HG03342 (cell line): ENCODE measurements around the gene SEPHS2.
A peak's percentile ranks its signal among the peaks of the same experiment; 100 is the strongest.
"Not testable (repeated sequence)": the region's sequence is repeated elsewhere in the genome, so short reads cannot be mapped to it uniquely, and the experiment has no call there.

Source experiments
- ATAC-seq: cut with Tn5 transposase; IDR thresholded peaks from one replicate; pipeline ENCODE4 v1.9.1; 2021; ENCODE audit warnings: mild to moderate bottlenecking, moderate library complexity; ENCODE audit not compliant: unreplicated experiment

Gene SEPHS2

GRCh38 chr16:30445408-30446202 is at the start of gene SEPHS2:
Gene SEPHS2, minus strand, starts transcription at chr16:30445874. Its CDS starts 147 bp downstream, at chr16:30445727.
- ATAC-seq, result peak; percentile 80

DNA sequence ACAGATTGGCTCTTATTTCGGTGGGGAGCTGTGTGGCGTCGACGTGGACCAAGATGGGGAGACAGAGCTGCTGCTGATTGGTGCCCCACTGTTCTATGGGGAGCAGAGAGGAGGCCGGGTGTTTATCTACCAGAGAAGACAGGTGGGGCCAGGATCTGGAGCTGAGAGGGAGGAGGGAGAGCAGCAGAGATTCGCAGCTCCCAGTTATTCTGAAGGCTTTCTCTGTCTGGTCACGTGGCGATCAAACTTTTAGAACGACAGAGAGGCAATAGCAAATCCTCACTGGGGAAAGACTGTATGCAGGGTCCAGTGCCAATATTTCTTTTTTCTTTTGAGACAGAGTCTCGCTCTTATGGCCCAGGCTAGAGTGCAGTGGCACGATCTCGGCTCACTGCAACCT is 49.0 kb upstream of the SEPHS2 start:
- ATAC-seq, result no peak

GRCh38 chr16:30493941-30494488 is 48.3 kb upstream of the SEPHS2 start:
- ATAC-seq, result no peak

DNA sequence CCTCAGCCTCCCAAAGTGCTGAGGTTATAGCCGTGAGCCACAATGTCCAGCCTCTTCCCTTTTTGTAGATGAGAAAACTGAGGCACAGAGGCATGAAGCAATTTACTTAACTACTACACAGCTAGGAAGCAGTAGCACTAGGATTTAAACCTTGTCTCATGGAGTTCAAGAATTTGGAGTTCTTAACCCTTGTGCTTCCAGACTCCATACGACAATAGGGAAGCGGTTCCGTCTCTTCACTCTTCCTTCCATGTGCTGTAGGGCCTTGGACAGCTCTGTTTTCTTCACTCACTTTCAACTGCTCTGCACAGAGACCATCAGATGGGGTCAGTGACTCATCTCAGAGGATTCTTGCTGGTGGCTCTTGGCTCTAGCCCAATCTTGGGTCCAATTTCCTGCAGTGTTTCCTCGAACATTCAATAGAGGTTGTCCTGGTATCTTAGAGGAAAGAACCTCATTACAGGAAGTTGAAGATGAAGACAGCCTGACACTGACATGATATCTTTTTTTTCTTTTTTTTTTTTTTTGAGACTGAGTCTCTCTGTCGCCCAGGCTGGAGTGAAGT is 46.2 kb upstream of the SEPHS2 start:
- ATAC-seq, result no peak

DNA sequence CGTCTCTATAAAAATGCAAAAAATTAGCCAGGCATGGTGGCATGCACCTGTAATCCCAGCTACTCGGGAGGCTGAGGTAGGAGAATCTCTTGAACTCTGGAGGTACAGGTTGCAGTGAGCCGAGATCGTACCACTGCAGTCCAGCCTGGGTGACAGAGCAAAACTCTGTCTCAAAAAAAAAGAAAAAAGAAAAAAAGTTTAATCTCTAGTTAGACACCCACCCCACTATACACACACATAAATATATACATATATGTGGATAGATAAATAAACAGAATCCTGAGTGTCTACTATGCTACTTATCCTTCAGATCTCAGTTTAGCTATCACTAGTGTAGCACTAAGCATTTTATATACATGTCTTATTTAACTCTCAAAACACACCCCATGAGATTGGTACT is 45.6 kb upstream of the SEPHS2 start:
- no peak for ATAC-seq

- no peak for ATAC-seq
These were observed 44.5 kb upstream of the SEPHS2 start for GRCh38 chr16:30490210-30490609.

DNA sequence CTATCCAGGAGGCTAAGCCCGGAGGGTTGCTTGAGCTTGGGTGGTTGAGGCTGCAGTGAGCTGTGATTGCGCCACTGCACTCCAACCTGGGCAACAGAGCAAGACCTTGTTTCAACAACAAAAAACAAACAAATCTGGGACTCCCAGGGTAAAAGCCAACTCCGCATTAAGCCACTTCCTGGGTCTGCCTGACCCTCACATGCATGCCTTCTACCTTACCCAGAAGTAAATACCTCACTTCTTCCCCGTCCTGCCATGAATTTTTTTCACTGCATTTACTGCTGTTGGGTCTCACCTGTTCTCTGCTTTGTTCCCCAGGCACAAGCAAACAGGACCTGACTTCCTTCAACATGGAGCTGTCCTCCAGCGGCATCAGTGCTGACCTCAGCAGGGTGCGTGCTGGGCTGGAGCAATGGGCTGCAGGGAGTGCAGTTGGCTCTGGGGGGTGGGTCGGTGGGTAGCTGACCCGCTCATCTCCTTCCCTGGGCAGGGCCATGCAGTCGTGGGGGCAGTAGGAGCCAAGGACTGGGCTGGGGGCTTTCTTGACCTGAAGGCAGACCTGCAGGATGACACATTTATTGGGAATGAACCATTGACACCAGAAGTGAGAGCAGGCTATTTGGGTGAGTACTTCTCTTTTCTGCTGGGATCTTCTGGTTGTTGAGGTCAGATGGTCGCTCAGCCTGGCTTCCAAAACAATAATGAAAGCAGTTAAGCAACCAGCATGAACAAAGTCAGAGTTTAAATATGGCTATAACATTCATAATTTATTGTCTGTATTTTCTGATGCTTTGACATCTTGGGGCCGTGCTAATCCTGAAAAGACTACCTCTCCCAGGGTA is 43.3 kb upstream of the SEPHS2 start:
- no peak for ATAC-seq

DNA sequence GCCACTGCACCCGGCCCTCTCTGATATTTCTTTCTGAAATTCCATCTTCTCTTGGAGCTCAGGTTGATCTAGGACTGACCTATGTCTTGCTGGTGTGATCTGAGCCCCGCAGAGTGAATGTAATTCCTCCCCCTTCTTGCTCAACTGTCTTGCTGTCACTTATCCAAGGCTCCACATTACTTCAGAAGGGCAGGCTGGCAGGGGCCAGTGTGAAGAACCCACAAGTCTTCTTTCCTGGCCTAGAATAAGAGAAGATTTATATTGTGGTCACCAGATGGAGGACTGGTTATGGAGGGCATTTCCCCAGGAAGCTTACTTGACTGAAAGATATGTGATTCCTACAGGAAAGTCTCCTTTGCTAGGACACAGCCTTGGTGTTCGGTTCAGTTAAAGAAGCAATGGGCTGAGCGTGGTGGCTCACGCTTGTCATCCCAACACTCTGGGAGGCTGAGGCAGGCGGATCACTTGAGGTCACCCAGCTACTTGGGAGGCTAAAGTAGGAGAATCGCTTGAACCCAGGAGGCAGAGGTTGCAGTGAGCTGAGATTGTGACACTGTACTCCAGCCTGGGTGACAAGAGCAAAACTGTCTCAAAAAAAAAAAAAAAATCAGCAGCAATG is 40.3 kb upstream of the SEPHS2 start:
- no peak for ATAC-seq

DNA sequence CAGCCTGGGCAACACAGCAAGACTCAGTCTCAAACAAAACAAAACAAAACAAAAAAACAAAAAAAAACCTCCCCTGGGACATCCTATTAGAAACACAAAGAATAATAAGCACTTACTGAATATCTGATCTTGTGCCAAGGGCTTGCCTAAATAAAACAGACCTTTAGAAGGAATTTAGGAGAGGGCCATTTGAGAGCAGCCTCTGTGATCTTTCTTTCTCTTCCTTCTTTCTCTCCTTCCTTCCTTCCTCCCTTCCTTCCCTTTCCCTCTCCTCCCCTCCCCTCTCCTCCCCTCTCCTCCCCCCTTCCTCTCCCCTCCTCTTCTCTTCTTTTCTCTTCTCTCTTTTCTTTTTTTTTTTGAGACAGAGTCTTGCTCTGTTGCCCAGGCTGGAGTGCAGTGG is 39.2 kb upstream of the SEPHS2 start:
- ATAC-seq, result no peak

- ATAC-seq, result no peak
These were observed 36.7 kb upstream of the SEPHS2 start for GRCh38 chr16:30482366-30482765.

DNA sequence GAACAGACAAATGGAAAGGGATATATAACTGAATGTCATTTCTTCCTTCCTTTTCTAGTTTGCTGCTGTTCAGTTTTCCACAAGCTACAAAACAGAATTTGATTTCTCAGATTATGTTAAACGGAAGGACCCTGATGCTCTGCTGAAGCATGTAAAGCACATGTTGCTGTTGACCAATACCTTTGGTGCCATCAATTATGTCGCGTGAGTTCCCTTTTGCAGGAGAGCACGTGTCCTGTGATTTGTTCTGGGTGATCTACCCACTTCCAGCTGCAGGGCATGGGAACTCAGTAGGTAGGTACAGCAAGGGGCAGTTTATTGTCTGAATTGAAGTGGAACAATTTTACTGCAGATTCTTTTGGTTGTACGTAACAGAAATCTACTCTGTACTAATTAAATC is 35.7 kb upstream of the SEPHS2 start:
- no peak for ATAC-seq

DNA sequence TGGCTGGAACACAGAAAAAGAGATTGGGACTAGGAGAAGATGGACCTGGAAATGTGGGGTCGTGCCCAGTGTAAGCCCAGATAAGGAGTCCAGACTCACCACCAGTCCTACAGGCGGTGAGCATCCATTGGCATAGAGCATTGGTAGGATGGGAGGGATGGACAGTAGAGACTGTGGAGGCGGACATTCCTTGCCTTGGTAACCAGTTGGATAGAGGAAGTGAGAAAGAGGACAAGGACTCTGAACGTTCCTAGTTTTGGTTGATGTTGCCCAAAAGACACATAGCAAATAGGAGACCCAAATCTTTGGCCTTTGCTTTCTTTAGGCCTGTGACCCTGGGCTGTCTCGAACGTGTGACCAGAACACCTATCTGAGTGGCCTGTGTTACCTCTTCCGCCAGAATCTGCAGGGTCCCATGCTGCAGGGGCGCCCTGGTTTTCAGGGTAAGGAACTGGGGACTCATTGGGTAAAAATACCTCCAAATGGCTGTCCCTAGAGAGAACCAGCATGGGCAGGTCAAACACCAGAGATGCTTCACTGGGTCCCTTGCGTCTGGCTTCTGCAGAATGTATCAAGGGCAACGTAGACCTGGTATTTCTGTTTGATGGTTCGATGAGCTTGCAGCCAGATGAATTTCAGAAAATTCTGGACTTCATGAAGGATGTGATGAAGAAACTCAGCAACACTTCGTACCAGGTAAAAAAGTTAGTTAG is 33.2 kb upstream of the SEPHS2 start:
- no peak for ATAC-seq

DNA sequence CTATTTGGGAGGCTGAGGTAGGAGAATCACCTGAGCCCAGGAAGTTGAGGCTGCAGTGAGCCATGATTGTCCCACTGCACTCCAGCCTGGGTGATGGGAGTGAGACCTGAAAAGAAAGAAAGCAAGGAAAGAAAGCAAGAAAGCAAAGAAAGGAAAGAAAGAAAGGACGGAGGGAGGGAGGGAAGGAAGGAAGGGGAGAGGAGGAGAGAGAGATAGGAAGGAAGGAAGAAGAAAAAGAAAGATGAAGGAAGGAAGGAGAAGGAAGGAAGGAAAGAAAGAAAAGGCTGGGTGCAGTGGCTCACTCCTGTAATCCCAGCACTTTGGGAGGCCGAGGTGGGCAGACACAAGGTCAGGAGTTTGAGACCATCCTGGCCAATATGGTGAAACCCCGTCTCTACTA is 32.1 kb upstream of the SEPHS2 start:
- not testable (repeated sequence) for ATAC-seq

DNA sequence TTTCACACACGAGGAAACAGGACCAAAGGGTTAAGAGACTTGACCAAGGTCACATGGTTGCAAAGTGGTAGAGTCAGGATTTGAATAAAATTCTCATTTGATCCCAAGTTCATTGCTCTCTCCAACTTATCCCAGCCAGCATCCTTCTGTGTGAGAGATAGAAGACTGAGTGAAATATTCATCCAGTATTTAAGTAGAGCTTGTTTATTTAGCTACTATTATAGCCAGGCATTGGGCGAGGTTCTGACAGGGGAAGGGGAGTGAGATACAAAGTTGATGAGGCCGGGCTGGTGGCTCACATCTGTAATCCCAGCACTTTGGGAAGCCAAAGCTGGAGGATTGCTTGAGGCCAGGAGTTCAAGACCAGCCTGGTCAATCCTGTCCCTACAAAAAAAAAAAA is 31.3 kb upstream of the SEPHS2 start:
- no peak for ATAC-seq

GRCh38 chr16:30474684-30475083 is 29.0 kb upstream of the SEPHS2 start:
- ATAC-seq, result no peak

GRCh38 chr16:30474074-30474452 is 28.4 kb upstream of the SEPHS2 start:
- no peak for ATAC-seq

DNA sequence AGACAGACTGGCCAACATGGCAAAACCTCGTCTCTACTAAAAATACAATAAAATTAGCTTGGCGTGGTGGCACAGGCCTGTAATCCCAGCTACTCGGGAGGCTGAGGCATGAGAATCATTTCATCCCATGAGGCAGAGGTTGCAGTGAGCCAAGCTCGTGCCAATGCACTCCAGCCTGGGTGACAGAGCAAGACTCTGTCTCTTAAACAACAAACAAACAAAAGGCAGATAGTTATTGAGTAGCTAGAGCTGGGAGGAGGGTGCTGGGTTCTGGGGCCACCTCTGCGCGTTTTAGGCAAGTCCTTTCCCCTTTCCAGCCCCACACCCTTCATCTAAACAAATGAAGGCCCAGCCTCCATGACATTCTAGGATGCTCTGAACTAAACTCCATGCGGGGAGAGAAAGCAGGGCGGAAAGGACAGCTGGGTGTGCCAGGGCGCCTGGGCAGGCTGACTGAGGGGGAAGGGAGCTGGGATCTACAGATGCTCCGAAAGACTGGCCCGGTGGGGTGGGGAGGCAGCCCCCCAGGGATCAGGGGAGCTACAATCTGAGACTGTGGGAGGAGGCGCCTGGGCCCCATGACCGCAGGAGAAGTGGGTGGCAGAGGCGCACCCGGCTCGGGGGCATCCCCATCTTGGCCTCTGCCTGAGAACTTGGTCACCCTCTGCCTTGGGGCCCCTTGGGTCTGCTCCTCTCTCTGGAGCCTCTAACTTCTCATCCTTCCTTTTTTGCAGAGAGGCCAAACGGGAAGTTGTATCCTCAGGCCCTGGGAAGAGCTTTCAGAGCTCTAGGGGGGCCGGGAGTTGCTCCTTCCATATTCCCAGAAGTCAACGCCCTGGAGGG is 27.8 kb upstream of the SEPHS2 start:
- ATAC-seq, result no peak

- ATAC-seq, result peak; percentile 50
These were observed 26.8 kb upstream of the SEPHS2 start, which contains the start of gene ITGAL for GRCh38 chr16:30472328-30472942. Gene ITGAL, plus strand, starts transcription at chr16:30472742. Its CDS starts 96 bp downstream, at chr16:30472838.

GRCh38 chr16:30470632-30470995 is 24.9 kb upstream of the SEPHS2 start:
- no peak for ATAC-seq
